HFF-Myc (cell line): ENCODE results near the gene FBXO45.
"Not testable (repeated sequence)": the region's sequence is repeated elsewhere in the genome, so short reads cannot be mapped to it uniquely, and the experiment has no call there.

Experiments used
- DNase-seq: peaks from one replicate; pipeline ENCODE4 v3.0.0-alpha.2; 2011; ENCODE audit warnings: low read depth; ENCODE audit errors: extremely low read depth
- H3K4me3 ChIP-seq: replicated peaks from 2 replicates; pipeline ENCODE4 v1.5.1; 2011; ENCODE audit warnings: low read depth, mild to moderate bottlenecking, control low read depth, low read length
- CTCF ChIP-seq: IDR thresholded peaks from 2 replicates; pipeline ENCODE4 v1.5.1; 2012; ENCODE audit warnings: mild to moderate bottlenecking, low read depth, low read length, control low read depth; ENCODE audit errors: missing control alignments

The FBXO45 gene

DNA sequence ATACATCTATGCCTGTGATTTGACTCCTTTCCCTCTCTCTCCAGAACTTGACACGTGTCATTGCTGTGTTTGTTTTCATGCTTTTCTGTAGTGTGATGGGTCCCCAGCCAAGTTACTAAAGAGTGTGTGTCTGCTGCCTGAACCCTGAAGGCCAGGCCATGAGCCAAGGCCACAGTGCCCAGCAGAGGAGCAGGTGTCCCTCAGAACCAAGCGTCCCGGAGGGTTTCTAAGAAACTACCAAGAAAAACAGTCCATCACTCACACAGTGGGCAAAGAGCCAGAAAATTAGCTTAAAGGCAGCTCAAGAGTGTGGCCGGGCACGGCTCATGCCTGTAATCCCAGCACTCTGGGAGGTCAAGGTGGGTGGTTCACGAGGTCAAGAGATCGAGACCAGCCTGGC, 35.2 kb downstream of the FBXO45 start:
- H3K4me3 ChIP-seq: no peak overlapping the region
- no peak for DNase-seq
- TF ChIP-seq CTCF: no peak

- TF ChIP-seq CTCF: no peak
- no peak overlapping the region for H3K4me3 ChIP-seq
- no peak for DNase-seq
Observed at GRCh38 chr3:196604548-196604947, 36.1 kb downstream of the FBXO45 start.

- no peak overlapping the region for H3K4me3 ChIP-seq
- DNase-seq: no peak
- no peak for TF ChIP-seq CTCF
Observed at GRCh38 chr3:196608693-196609092, 40.2 kb downstream of the FBXO45 start.

GRCh38 chr3:196609343-196609775, 40.9 kb downstream of the FBXO45 start:
- no peak overlapping the region for H3K4me3 ChIP-seq
- peak; percentile 44 for DNase-seq
- TF ChIP-seq CTCF: peak; percentile 83

DNA sequence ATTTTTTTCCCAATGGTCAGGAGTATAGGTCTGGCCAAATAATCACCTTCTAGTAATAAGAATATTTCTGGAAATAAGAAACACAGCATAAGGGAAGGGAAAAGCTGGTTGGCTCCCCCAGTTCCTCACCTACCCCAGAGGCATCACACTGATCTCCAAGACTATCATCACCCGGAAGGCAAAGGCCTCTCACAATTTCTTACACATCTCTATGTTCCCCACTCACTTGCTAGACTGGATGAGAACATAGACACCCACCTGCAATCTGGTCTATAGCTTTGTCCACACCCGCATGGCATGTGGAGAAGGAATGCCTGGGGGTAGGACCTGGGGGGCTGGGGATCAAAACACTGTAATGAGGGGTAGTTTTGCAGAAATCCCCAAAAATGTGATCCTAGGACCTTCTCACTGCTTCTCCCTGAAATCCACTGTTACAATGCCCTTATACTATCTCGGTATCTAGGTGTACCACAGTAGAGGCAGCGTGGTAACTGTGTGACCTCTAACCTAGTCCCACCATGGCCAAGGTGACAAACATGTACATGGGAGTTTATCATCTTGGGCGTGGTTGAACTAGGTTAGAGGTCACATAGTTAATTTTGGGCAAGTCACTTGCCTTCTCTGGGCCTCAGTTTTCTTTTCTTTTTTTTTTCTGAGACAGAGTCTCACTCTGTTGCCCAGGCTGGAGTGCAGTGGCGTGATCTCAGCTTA, 41.5 kb downstream of the FBXO45 start:
- H3K4me3 ChIP-seq: no peak overlapping the region
- no peak for DNase-seq
- no peak for TF ChIP-seq CTCF

DNA sequence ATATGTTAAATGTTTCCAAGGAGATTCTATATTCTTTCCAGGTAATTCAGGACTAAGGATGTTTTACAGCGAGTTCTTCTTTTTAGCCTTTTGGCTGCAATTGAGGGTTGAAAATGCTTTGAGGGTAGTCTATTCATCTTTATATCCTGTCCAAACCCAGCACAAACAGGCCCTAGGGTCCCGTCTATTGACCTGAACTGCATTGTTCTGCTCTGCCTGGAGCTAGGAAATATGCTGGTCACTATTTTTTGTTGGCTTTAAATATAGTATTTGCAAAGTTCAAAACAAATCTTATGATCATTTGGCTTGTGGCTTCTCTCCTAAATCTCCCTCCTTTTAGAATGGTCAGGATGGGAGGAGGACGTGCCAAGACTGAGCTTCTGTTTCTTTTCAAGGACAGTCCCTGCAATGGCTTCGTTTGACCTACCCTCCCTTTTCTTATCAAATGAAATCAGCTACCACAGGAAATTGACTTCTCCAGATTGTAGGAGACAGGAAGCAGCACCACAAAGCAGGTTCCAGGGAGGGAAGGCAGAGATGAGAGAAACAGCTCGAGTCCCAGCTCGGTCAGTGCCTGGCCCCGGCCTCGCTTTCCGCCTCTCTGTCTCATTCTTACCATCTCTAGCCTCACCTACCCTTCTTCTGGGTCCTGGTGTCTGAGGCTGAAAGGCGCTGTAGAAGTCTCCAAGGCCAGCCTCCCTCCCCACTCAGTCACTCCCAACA, 43.5 kb downstream of the FBXO45 start:
- TF ChIP-seq CTCF: no peak
- no peak overlapping the region for H3K4me3 ChIP-seq
- no peak for DNase-seq

GRCh38 chr3:196615234-196615633, 46.8 kb downstream of the FBXO45 start:
- not testable (repeated sequence) for DNase-seq, H3K4me3 ChIP-seq
